ENCODE data around the gene CACNA1C. TPM values are rescaled to one million over a fixed set of nuclear protein-coding genes. Genes with fewer than 3 reads are reported as not detected.

Gene CACNA1C
- total RNA-seq, 1 donor from 2014 or later, result 11.7 TPM

GRCh38 chr12:2355198-2355597 is 302.4 kb downstream of the CACNA1C start:
- peaks cover 45% of the 10 kb centered on the region for H3K27me3 Mint-ChIP-seq
- H3K27ac Mint-ChIP-seq, result no peak overlapping the region

GRCh38 chr12:2355604-2356003 is 302.8 kb downstream of the CACNA1C start:
- Mint-ChIP-seq H3K27me3 (peaks cover 45% of the 10 kb centered on the region), H3K27ac (no peak overlapping the region), H3K4me1 (ENCODE audit: low read depth) (peaks cover 9% of the 10 kb centered on the region), H3K36me3 (ENCODE audit: insufficient read depth) (no peaks in the 10 kb centered on the region), H3K4me3 (ENCODE audit: low read depth) (no peak overlapping the region), H3K9me3 (ENCODE audit: low read depth) (no peaks in the 10 kb centered on the region)
- DNase-seq (ENCODE audit: low spot score, unreplicated experiment), result no peak
- TF ChIP-seq CTCF (IDR thresholded peaks at IDR 0.05; ENCODE audit: unreplicated experiment), result no peak

More at GRCh38 chr12:2355198-2355597, 302.4 kb downstream of the CACNA1C start:
- no peak for DNase-seq (ENCODE audit: low spot score, unreplicated experiment)
- Mint-ChIP-seq H3K9me3 (ENCODE audit: low read depth) (no peaks in the 10 kb centered on the region), H3K4me3 (ENCODE audit: low read depth) (no peak overlapping the region), H3K4me1 (ENCODE audit: low read depth) (peaks cover 9% of the 10 kb centered on the region), H3K36me3 (ENCODE audit: insufficient read depth) (no peaks in the 10 kb centered on the region)
- TF ChIP-seq CTCF (IDR thresholded peaks at IDR 0.05; ENCODE audit: unreplicated experiment), result no peak

- Mint-ChIP-seq H3K4me3 (ENCODE audit: low read depth) (no peak overlapping the region), H3K36me3 (ENCODE audit: insufficient read depth) (no peaks in the 10 kb centered on the region), H3K27me3 (peaks cover 43% of the 10 kb centered on the region), H3K9me3 (ENCODE audit: low read depth) (no peaks in the 10 kb centered on the region), H3K4me1 (ENCODE audit: low read depth) (peaks cover 9% of the 10 kb centered on the region), H3K27ac (no peak overlapping the region)
- TF ChIP-seq CTCF (IDR thresholded peaks at IDR 0.05; ENCODE audit: unreplicated experiment), result no peak
- DNase-seq (ENCODE audit: low spot score, unreplicated experiment), result no peak
Observed at GRCh38 chr12:2356601-2357125, 303.9 kb downstream of the CACNA1C start.

GRCh38 chr12:2358986-2359658 is 306.3 kb downstream of the CACNA1C start:
- Mint-ChIP-seq H3K4me1 (ENCODE audit: low read depth) (peaks cover 3% of the 10 kb centered on the region), H3K9me3 (ENCODE audit: low read depth) (no peaks in the 10 kb centered on the region), H3K27me3 (peaks cover 27% of the 10 kb centered on the region), H3K36me3 (ENCODE audit: insufficient read depth) (no peaks in the 10 kb centered on the region), H3K4me3 (ENCODE audit: low read depth) (no peak overlapping the region), H3K27ac (no peak overlapping the region)
- no peak for DNase-seq (ENCODE audit: low spot score, unreplicated experiment)
- TF ChIP-seq CTCF (IDR thresholded peaks at IDR 0.05; ENCODE audit: unreplicated experiment), result no peak

- H3K9me3 Mint-ChIP-seq (ENCODE audit: low read depth), result no peaks in the 10 kb centered on the region
- no peak for TF ChIP-seq CTCF (IDR thresholded peaks at IDR 0.05; ENCODE audit: unreplicated experiment)
- no peaks in the 10 kb centered on the region for H3K4me1 Mint-ChIP-seq (ENCODE audit: low read depth)
- no peak overlapping the region for H3K4me3 Mint-ChIP-seq (ENCODE audit: low read depth)
- peaks cover 25% of the 10 kb centered on the region for H3K27me3 Mint-ChIP-seq
- no peaks in the 10 kb centered on the region for H3K36me3 Mint-ChIP-seq (ENCODE audit: insufficient read depth)
- H3K27ac Mint-ChIP-seq, result no peak overlapping the region
- no peak for DNase-seq (ENCODE audit: low spot score, unreplicated experiment)
Observed at GRCh38 chr12:2359725-2360629, 307.2 kb downstream of the CACNA1C start.

Measured in progenitor cell of endocrine pancreas (in vitro differentiated cells).